K562 treated with DMSO at 1 percent for 4 hours (cell line): Measurements from ENCODE around the gene RTL3. TPM values are rescaled to one million over a fixed set of nuclear protein-coding genes. Genes with fewer than 3 reads are reported as not detected.

Experiments used
- total RNA-seq: library from RNA; unstranded; fragments of 300-600 nt; gene quantifications from 2 replicates; pipeline ENCODE4 v1.2.3, GENCODE V29; 2022; ENCODE audit not compliant: insufficient read depth

RTL3 gene
- total RNA-seq: not detected in 2 replicates

GRCh38 chrX:78658845-78659744 lies at the start of gene RTL3:
Gene RTL3 (minus strand): TSS chrX:78659328. CDS start chrX:78658420, 908 bp downstream.

Other genes starting within 250 kb of the RTL3 start
- not detected in 2 replicates for gene LPAR4, start 88.4 kb upstream of the RTL3 start, total RNA-seq